GM12865 (cell line): ENCODE measurements around the gene ROBO1.

ENCODE experiments used
- DNase-seq: peaks from one replicate; pipeline ENCODE4 v3.0.0; 2010; ENCODE audit warnings: low read depth
- H3K4me3 ChIP-seq: 2 replicates; pipeline ENCODE4 v1.5.1; 2011; ENCODE audit warnings: mild to moderate bottlenecking, low read depth, low read length, control low read depth
- CTCF ChIP-seq: IDR thresholded peaks from 2 replicates; pipeline ENCODE4 v1.5.1; 2011; ENCODE audit warnings: low read length, control low read depth, low read depth, inconsistent platforms; ENCODE audit not compliant: insufficient read depth; ENCODE audit errors: missing control alignments

The ROBO1 gene

GRCh38 chr3:78712941-78713340 is 1054.9 kb downstream of the ROBO1 start:
- no peak overlapping the region for H3K4me3 ChIP-seq
- no peak for DNase-seq
- TF ChIP-seq CTCF: no peak

- DNase-seq: no peak
- no peak for TF ChIP-seq CTCF
- no peak overlapping the region for H3K4me3 ChIP-seq
Observed at GRCh38 chr3:78712270-78712669, 1055.5 kb downstream of the ROBO1 start.

GRCh38 chr3:78708565-78709073 is 1059.2 kb downstream of the ROBO1 start:
- DNase-seq: no peak
- TF ChIP-seq CTCF: no peak
- H3K4me3 ChIP-seq: no peak overlapping the region

- peak overlapping the region; percentile 10; the same call in 1 of the 2 replicates for H3K4me3 ChIP-seq
- no peak for TF ChIP-seq CTCF
- peak; percentile 63 for DNase-seq
Observed at GRCh38 chr3:78707609-78708008, 1060.2 kb downstream of the ROBO1 start.

GRCh38 chr3:78706906-78707523 is 1060.8 kb downstream of the ROBO1 start:
- no peak for TF ChIP-seq CTCF
- no peak for DNase-seq
- no peak overlapping the region for H3K4me3 ChIP-seq

- H3K4me3 ChIP-seq: no peak overlapping the region
- DNase-seq: no peak
- no peak for TF ChIP-seq CTCF
Observed at GRCh38 chr3:78703944-78704343, 1063.9 kb downstream of the ROBO1 start.

GRCh38 chr3:78701537-78701936 is 1066.3 kb downstream of the ROBO1 start:
- TF ChIP-seq CTCF: no peak
- H3K4me3 ChIP-seq: no peak overlapping the region
- DNase-seq: no peak
